ENCODE results near the gene SPIRE2. TPM values are rescaled to one million over a fixed set of nuclear protein-coding genes. Genes with fewer than 3 reads are reported as not detected.
"Not testable (repeated sequence)": the region's sequence is repeated elsewhere in the genome, so short reads cannot be mapped to it uniquely, and the experiment has no call there.

The SPIRE2 gene
- total RNA-seq, 1 experiment from 2014 or later, result 6.9 TPM

DNA sequence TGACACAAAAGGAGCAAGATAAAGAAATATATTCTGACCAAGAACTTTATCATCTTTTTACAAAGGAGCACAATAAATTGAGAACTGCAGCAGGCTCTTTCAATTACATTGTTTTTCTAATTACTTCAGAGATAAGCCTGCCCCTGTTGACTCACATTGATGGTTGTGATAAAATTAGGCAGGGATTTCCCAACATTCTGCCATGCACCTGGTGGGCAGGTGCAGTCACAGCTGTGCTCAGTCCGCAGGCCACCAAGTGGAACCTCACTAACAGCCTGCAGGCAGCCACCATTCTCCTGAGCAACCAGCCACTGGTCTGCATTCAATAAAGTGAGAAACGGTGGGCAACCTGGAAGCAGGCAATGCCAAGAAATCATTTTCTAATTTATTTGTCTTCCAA is 17.0 kb upstream of the SPIRE2 start:
- DNase-seq (ENCODE audit: low read depth), result no peak

DNA sequence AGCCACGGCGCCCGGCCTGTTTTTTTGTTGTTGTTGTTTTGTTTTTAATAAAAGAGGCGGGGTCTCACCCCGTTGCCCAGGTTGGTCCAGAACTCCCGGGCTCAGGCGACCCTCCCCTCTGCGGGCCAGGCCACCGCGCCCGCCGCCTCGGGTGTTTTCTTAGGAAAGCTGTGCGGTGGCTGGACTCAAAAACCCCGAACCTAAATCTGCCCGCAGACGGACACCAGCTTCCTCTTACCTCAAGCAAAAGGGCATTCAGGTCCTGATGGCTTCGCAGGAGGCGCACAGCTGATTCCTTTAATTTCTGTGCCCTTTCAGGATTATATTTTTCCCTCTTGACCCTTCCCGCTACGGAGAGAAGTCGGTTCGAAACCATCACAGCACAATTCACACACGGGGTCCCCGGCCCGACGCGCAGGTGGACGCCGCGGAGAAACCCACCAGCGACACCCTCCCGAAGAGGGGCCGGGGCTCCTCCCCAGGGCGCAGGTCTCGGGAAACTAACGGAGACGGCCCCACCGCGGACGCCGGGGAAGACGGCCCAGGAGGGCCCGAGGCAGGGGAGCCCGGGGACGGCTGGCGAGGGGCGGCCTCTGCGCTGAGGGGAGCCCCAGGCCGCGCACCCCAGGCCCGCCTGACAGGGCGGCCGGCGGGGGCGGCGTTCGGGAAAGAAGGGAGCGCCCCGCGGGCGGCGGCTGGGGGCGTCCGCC is 12.5 kb upstream of the SPIRE2 start:
- no peak for DNase-seq (ENCODE audit: low read depth)

DNA sequence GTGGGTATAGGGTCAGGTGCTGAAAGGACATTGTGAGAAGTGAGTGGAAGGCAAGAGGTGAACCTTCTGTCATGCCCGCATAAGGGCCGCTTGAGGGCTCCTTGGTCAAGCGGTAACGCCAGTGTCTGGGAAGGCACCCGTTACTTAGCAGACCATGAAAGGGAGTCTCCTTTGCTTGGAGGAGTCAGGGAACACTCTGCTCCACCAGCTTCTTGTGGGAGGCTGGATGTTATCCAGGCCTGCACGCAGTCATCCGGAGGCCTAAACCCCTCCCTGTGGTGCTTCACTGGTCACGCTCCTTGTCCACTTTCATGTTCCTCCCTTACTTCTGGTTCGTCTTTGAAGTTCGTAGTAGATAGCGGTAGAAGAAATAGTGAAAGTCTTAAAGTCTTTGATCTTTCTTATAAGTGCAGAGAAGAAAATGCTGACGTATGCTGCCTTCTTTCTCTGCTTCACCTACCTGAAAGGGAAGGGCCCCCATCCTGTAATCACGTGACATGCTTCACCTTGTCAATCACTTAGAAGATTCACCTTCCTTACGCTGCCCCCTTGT is 9.3 kb upstream of the SPIRE2 start:
- DNase-seq (ENCODE audit: low read depth), result not testable (repeated sequence)

DNA sequence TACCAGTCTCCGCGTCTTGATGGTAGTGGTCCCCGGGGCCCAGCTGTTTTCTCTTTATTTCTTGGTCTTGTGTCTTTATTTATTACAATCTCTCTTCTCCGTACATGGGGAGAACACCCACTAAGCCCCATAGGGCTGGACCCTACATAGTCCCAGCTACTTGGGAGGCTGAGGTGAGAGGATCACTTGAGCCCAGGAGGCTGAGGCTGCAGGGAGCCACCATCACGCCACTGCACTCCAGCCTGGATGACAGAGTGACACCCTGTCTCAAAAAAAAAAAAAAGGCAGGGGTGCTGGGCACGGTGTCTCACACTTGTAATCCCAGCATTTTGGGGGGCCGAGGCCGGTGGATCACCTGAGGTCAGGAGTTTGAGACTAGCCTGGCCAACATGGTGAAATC is 8.8 kb upstream of the SPIRE2 start:
- DNase-seq (ENCODE audit: low read depth), result not testable (repeated sequence)

DNA sequence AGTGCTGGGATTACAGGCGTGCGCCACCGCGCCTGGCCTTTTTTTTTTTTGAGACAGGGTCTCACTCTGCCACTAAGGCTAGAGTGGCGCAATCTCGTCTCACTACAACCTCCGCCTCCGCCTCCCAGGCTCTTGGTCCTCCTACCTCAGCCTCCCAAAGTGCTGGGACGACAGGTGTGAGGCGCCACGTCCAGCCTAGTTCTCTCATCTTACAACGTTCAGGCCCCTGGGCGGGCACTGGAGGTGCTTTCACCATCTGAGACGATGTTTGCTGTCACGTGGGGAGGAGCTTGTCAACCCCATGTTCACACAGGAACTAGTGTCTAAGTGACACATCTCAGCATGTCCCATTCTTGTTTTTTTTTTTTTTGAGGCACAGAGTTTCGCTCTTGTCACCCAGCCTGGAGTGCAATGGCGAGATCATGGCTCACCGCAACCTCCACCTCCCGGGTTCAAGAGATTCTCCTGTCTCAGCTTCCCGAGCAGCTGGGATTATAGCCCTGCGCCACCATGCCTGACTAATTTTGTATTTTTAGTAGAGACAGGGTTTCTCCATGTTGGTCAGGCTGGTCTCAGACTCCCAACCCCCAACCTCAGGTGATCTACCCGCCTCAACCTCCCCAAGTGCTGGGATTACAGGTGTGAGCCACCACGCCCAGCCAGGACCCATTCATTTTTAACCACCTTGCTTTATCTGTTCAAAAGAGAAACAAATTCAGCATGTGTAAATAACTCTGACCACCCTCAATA is 6.7 kb upstream of the SPIRE2 start:
- no peak for DNase-seq (ENCODE audit: low read depth)

DNA sequence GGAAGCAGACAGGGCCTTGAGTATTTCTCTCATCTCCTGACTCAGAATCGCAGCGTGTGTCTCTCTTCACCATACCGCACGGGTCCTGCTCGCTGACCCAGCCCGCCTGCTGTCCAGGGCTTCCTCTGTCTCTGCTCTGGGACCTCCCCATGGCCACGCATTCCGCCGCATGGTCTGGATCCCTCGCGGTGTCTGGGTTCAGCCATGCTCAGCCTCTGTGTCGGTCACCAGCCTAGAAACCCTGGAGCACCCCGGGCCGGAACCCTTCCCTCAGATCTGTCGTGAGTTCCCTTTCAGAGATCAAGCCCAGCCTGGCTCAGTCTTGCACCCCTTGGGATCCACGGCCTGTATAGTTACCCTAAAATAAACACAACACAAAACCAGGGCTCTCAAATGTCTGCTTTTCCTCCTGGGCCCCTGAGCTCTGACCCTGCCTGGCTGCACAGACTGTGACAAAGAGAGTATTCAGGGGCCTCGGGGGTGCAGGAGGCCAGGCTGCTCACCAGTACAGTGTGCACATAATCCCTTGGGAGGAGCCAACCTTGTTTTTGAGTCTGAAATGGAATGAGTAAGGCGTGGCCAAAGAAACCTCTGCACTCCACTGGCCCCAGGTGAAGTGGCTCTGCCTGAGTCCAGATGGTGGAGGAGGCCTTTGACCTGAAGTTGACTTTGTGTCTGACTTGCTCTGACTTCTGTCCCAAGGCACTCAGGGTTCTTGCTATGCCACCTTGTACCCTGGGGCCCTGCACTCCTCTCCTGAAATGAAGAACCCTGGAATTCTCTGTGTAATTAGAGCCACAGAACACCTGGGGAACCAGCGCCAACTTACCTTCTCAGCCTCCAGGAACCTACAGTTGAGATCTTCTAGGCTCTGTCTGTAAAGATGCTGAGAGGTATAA is 5.8 kb upstream of the SPIRE2 start:
- no peak for DNase-seq (ENCODE audit: low read depth)

DNA sequence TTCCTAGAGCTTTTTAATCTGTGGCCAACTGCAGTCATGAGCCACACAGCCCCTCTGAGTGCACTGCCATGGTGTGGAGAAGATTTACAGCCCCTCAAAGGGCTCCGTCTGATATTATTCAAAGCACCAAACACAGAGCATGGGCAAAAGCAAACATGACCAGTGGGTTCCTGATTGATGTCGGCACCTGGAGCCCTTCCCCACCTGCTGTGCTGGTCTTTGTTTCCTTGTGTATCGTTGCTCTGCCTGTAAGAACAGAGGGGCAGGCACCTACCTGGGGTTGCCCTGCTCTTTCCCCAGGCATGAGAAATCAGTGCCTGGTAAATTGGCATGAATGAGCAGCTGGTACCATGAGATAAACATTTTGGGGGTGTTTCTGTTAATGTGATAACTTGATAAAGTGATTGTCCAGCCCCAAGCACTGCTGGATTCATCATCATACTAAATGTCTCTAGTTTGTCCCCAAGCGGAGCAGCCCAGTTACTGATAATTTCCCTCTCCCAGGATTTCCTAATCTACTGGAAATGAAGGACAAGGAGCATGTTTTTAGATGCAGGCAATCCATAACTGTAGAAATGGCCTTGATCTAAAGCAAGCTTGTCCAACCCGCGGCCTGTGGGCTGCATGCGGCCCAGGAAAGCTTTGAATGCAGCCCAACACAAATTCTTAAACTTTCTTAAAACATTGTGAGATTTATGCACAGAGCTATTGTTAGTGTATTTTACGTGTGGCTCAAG is 5.0 kb upstream of the SPIRE2 start:
- DNase-seq (ENCODE audit: low read depth), result no peak

DNA sequence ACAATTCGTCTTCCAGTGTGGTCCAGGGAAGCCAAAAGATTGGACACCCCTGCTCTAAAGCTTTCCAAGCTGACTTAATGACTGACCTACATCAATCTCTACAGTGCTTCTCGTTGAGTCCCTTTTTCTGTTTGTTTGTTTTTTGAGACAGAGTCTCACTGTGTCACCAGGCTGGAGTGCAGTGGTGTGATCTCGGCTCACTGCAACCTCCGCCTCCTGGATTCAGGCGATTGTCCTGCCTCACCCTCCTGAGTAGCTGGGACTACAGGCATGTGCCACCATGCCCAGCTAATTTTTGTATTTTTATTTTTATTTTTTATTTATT is 4.5 kb upstream of the SPIRE2 start:
- DNase-seq (ENCODE audit: low read depth), result not testable (repeated sequence)

DNA sequence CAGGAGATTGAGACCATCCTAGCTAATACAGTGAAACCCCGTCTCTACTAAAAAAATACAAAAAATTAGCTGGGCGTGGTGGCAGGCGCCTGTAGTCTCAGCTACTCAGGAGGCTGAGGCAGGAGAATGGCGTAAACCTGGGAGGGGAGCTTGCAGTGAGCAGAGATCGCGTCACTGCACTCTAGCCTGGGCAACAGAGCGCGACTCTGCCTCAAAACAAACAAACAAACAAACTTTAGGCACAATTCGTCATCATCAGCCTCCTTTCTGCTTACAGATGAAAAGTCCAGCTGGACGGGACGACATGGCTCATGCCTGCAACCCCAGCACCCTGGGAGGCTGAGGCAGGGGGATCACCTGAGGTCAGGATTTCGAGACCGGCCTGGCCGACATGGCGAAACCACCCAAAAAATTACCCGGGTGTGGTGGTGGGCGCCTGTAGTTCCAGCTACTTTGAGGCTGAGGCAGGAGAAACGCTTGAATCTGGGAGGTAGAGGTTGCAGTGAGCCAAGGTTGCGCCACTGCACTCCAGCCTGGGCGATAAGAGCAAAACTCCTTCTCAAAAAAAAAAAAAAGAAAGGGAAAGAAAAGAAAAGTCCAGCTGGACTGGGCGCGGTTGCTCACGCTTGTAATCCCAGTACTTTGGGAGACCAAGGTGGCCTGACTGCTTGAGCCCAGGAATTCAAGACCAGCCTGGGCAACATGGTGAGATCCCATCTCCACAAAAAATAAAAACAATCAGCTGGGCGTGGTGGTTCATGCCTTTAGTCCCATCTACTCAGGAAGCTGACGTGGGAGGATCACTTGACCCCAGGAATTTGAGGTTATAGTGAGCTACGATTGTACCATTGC is 1.5 kb upstream of the SPIRE2 start:
- DNase-seq (ENCODE audit: low read depth), result peak; percentile 14

DNA sequence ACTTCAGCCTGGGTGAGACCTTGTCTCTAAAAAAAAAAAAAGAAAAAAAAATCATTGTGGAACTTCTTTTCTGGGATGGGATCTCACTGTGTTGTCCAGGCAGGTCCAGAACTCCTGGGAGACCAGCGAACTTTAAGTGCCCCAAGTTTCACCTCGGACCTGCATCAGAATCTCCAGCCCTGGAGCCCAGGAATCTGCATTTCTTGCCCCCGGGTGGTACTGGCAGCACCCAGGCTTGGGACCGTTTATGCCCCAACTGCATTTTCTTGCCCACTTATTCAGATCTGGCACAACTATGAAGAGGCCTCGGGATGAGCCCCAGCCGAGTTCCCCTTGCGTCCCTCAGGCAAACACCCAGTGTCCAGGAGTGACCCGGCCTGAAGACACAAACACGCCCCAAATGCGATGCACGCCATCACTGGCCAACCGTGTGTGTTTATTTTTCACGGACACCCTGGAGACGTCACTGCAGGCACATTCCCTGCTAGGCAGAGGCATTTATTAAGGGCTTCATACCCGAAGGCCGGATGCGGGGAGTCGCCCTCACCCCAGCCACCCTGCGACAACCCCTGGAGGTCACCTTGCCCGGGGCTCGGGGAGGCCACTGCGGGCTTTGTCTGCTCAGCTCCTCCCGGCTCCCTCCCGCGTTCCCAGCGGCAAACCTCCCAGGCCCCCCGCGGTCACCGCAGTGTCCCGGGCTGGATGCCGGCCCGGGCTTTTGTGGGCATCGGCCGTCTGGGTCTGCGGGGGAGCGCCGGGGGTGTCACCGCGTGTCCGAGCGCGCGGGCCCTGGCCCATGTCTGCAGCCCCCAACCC is 684 bp upstream of the SPIRE2 start:
- DNase-seq (ENCODE audit: low read depth), result peak; percentile 62

DNA sequence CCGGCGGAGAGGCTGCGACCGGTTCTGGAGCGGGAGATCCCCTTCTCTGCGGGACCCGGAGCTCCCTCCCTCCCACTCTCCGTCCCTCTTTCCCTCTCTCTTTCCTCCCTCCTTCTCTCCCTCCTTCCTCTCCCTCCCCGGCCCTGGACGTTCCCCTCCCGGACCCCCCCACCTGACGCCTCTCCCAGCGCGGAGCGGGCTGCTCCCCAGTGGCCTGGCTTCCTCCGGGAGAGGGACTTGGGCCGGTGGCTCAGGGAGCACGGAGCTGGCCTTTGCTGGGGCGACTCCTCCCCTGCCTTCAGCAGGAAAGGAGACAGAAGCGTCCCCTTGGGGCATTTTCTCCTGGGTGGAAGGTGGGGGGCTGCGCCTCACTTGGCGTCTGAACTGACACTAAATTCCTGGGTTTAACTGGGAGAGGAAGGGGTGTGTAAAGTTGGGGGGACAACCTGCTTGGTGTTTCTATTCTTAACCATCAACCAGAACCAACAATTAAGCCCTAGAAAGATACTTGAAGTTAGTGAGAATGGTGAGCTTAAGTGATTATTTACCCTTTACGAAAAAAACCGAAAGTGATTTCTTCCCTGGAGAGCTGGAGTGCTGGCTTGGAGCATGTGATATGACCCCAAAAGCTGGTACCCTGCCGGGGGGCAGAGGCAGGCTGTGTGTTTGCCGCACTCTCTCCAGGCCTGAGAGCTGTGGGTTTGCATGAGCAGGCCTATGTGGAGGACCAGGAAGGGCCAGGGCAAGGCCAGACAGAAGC is 775 bp downstream of the SPIRE2 start:
- DNase-seq (ENCODE audit: low read depth), result no peak

DNA sequence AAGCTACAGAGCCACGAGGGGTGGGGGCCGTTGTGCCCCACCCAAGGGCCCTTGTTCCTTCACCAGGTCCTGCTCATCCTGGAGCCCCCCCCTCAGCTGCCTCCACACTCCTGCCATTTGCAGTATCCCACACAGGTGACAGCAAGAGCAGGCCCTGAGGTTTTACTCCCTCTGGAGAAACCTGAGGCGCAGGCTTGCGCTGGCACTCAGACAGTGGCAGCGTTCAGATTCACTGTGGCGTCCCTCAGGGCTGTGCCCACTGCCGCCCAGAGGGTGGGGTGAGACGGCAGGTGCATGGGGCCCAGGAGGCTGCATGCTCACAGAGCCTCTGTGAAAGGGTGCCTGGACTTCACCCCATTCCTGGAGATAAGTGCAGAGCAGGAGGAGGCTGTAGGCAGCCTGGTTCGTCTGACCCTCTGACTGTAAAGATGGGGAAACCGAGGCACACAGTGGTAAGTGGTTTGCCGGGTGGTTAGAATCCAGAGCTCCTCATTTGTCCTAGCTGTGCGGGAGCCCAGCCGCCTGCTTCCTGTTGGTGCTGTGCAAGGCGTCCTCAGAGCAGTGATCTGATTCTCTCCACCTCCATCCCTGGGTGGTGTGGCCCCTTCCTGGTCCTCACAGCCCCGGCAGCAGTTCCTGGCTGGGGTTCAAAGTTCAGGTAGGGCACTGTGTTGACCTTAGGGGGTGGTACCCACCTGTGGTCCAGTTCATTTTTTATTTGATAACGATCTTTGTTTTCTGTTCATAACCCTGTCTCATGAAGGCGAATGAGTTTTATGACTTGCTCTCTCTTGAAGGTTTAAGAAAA is 1.6 kb downstream of the SPIRE2 start:
- no peak for DNase-seq (ENCODE audit: low read depth)

DNA sequence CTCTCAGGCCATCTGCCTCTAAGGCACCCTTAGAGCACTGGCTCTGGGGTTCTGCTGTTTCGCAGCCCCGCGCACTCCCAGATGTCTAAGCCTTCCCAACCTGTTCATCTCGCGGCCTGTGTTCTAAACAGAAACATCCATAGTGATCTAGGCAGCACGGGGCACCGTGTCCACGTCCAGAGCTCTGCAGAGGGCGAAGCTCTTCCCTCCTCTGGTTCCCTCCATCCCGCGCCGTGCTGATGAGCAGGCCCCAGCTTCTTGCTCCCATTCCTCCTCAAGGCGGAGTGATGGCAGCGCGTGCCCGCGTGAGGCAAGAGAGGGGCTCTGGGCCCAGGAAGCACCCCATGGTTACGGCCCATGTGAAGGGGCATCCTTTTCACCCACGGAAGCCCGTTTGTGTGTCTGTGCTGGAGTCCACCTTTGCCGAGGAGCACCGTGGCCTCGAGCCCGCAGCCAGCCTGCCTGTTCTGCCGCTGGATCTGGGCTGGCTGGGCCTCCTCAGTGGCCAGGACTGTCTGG is 3.6 kb downstream of the SPIRE2 start:
- DNase-seq (ENCODE audit: low read depth), result no peak

DNA sequence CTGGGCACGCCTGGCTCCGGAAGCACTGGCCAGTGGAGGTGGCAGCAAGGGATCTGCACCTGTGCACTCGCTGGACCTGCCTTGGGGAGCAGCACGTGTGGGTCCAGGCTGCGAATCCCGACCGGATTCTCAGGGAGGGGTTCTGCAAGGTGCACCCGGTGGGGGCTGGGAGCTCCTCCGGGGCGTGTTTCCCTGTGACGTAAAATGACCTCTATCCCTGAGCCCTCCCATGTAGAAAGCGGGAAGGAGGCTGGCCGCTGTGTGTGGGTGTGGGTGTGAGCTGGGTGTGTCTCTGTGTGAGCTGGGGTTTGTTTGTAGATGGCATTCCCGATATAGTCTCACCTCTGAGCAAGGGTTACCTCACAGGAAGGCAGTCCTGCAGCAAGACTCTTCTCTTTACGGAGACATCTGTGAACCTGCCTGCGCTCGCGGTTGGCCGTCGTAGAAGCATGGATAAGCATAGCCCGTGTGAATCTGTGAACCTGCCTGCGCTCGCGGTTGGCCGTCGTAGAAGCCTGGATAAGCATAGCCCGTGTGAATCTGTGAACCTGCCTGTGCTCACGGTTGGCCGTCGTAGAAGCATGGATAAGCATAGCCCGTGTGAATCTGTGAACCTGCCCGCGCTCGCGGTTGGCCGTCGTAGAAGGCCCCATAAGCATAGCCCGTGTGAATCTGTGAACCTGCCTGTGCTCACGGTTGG is 5.5 kb downstream of the SPIRE2 start:
- not testable (repeated sequence) for DNase-seq (ENCODE audit: low read depth)

DNA sequence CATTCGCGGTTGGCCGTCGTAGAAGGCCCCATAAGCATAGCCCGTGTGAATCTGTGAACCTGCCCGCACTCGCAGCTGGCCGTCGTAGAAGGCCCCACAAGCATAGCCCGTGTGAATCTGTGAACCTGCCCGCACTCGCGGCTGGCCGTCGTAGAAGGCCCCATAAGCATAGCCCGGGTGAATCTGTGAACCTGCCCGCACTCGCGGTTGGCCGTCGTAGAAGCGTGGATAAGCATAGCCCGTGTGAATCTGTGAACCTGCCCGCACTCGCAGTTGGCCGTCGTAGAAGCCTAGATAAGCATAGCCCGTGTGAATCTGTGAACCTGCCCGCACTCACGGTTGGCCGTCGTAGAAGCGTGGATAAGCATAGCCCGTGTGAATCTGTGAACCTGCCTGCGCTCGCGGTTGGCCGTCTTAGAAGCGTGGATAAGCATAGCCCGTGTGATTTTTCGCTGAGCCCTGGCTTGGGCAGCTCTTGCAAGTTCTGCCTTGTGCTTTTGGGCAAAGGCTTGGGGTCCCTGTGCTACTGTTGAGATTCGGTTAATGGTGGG is 6.6 kb downstream of the SPIRE2 start:
- not testable (repeated sequence) for DNase-seq (ENCODE audit: low read depth)

DNA sequence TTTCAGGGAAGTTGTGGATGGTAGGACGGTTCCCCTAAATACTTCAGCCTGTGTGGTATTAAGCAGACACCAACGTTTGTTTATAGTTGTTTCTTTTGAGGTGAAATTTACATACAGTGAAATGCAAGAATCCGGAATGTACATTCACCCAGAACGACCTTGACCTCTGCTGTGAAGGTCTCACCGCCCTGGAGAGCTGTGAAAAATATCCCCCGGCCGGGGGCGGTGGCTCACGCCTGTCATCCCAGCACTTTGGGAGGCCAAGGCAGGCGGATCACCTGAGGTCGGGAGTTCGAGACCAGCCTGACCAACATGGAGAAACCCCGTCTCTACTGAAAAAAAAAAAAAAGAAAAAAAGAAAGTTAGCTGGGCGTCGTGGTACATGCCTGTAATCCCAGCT is 8.2 kb downstream of the SPIRE2 start:
- not testable (repeated sequence) for DNase-seq (ENCODE audit: low read depth)
